HEK293 (cell line): Measurements from ENCODE around the gene EARS2.

ENCODE experiments used
- CTCF ChIA-PET: fragments of 350-600 bp; formaldehyde crosslinking; extraction: SDS; loops from one replicate; lab custom pipeline; 2021; ENCODE audit warnings: antibody characterized with exemption; lab: Yijun Ruan, JAX
- POLR2A ChIA-PET: fragments of 300-600 bp; formaldehyde crosslinking; extraction: SDS; loops from one replicate; lab custom pipeline; 2020; ENCODE audit warnings: antibody characterized with exemption, inconsistent platforms; lab: Yijun Ruan, JAX
- H3K27ac ChIP-seq: fragments of 200-500 bp; sonication (Bioruptor generic); 2 replicates; pipeline ENCODE4 v1.5.1; 2014; ENCODE audit warnings: low read depth, low read length, control low read depth, inconsistent platforms; ENCODE audit errors: extremely low read depth
- H3K36me3 ChIP-seq, 2 experiments: fragments of 200-500 bp in 1 of 2; sonication (Bioruptor generic) in 1 of 2; 1 replicate in 1 of 2; 2 replicates in 1 of 2; pipeline ENCODE4 v1.5.1; 2014 to 2017; ENCODE audit warnings: inconsistent platforms in 2 of 2, low read length in 2 of 2; ENCODE audit not compliant: control insufficient read depth in 2 of 2, insufficient read depth in 1 of 2
- H3K4me1 ChIP-seq: fragments of 200-500 bp; sonication (Bioruptor generic); 2 replicates; pipeline ENCODE4 v1.5.1; 2014; ENCODE audit warnings: mild to moderate bottlenecking, low read length, inconsistent platforms; ENCODE audit not compliant: control insufficient read depth, insufficient read depth
- H3K4me3 ChIP-seq: 2 replicates; pipeline ENCODE4 v1.5.1; 2011; ENCODE audit warnings: low read depth, mild to moderate bottlenecking, control low read depth, low read length, moderate library complexity
- H3K9me3 ChIP-seq: fragments of 200-500 bp; sonication (Bioruptor generic); 2 replicates; pipeline ENCODE4 v1.5.1; 2014; ENCODE audit warnings: low read depth, low read length, inconsistent platforms; ENCODE audit not compliant: control insufficient read depth, insufficient read depth
- BCL11B ChIP-seq: fragments of 450-650 bp; formaldehyde crosslinking; IDR thresholded peaks from 2 replicates; pipeline ENCODE4 v1.5.1; 2016; ENCODE audit warnings: low read depth, missing biosample characterization, missing genetic modification characterization
- EGR2 ChIP-seq: fragments of 450-650 bp; formaldehyde crosslinking; IDR thresholded peaks from 2 replicates; pipeline ENCODE4 v1.5.1; 2016; ENCODE audit warnings: low read depth, missing biosample characterization, missing genetic modification characterization
- GLI2 ChIP-seq: fragments of 450-650 bp; formaldehyde crosslinking; IDR thresholded peaks from 2 replicates; pipeline ENCODE4; 2017; ENCODE audit warnings: missing biosample characterization, missing genetic modification characterization, low read depth, borderline replicate concordance
- KLF1 ChIP-seq: fragments of 450-650 bp; formaldehyde crosslinking; IDR thresholded peaks from 2 replicates; pipeline ENCODE4 v1.5.1; 2016; ENCODE audit warnings: missing biosample characterization, missing genetic modification characterization
- MYNN ChIP-seq: fragments of 450-650 bp; formaldehyde crosslinking; IDR thresholded peaks from 2 replicates; pipeline ENCODE4 v1.5.1; 2016; ENCODE audit warnings: missing biosample characterization, missing genetic modification characterization, borderline replicate concordance
- RBAK ChIP-seq: fragments of 450-650 bp; formaldehyde crosslinking; IDR thresholded peaks from 2 replicates; pipeline ENCODE4 v1.5.1; 2016; ENCODE audit warnings: missing biosample characterization, missing genetic modification characterization
- SETDB1 ChIP-seq: IDR thresholded peaks from one replicate; pipeline ENCODE4 v1.6.1; 2017; ENCODE audit warnings: mild to moderate bottlenecking, low read length, moderate library complexity, mixed read lengths; ENCODE audit not compliant: insufficient read length
- ZBTB7A ChIP-seq: fragments of 450-650 bp; formaldehyde crosslinking; IDR thresholded peaks from 2 replicates; pipeline ENCODE4 v1.5.1; 2016; ENCODE audit warnings: low read depth, missing biosample characterization, missing genetic modification characterization
- ZFHX2 ChIP-seq: fragments of 450-650 bp; formaldehyde crosslinking; conservative IDR thresholded peaks from 2 replicates; pipeline ENCODE4 v1.5.1; 2016; ENCODE audit warnings: missing biosample characterization, missing genetic modification characterization
- ZFP3 ChIP-seq: fragments of 450-650 bp; formaldehyde crosslinking; IDR thresholded peaks from 2 replicates; pipeline ENCODE4 v1.5.1; 2016; ENCODE audit warnings: low read depth, missing biosample characterization, missing genetic modification characterization
- ZFP41 ChIP-seq: fragments of 450-650 bp; formaldehyde crosslinking; IDR thresholded peaks from 2 replicates; pipeline ENCODE4 v1.5.1; 2016; ENCODE audit warnings: missing biosample characterization, missing genetic modification characterization, borderline replicate concordance
- ZNF121 ChIP-seq: fragments of 450-650 bp; formaldehyde crosslinking; IDR thresholded peaks from 2 replicates; pipeline ENCODE4 v1.5.1; 2016; ENCODE audit warnings: missing biosample characterization, missing genetic modification characterization
- ZNF311 ChIP-seq: fragments of 450-650 bp; formaldehyde crosslinking; IDR thresholded peaks from 2 replicates; pipeline ENCODE4 v1.5.1; 2017; ENCODE audit warnings: missing biosample characterization, missing genetic modification characterization, borderline replicate concordance
- ZNF37A ChIP-seq: fragments of 450-650 bp; IDR thresholded peaks from 2 replicates; pipeline ENCODE4 v1.5.1; 2018; ENCODE audit warnings: missing biosample characterization, missing genetic modification characterization
- ZNF558 ChIP-seq: fragments of 450-650 bp; formaldehyde crosslinking; IDR thresholded peaks from 2 replicates; pipeline ENCODE4 v1.5.1; 2016; ENCODE audit warnings: missing biosample characterization, missing genetic modification characterization
- ZNF596 ChIP-seq: fragments of 450-650 bp; IDR thresholded peaks from 2 replicates; pipeline ENCODE4 v1.5.0; 2018; ENCODE audit warnings: missing biosample characterization, mild to moderate bottlenecking, missing genetic modification characterization, moderate library complexity
- ZNF624 ChIP-seq: fragments of 450-650 bp; formaldehyde crosslinking; IDR thresholded peaks from 2 replicates; pipeline ENCODE4 v1.5.1; 2017; ENCODE audit warnings: missing biosample characterization, missing genetic modification characterization
- ZNF776 ChIP-seq: fragments of 450-650 bp; formaldehyde crosslinking; IDR thresholded peaks from 2 replicates; pipeline ENCODE4 v1.5.0; 2017; ENCODE audit warnings: missing biosample characterization, missing genetic modification characterization, borderline replicate concordance
- TF ChIP-seq, protein P1 (sequence below): fragments of 450-650 bp; formaldehyde crosslinking; IDR thresholded peaks from 2 replicates; pipeline ENCODE4 v1.5.1; 2017; ENCODE audit warnings: missing biosample characterization, missing genetic modification characterization
- TF ChIP-seq, protein P2 (sequence below): fragments of 450-650 bp; formaldehyde crosslinking; IDR thresholded peaks from 2 replicates; pipeline ENCODE4 v1.5.1; 2016; ENCODE audit warnings: missing biosample characterization, missing genetic modification characterization

Gene EARS2

DNA sequence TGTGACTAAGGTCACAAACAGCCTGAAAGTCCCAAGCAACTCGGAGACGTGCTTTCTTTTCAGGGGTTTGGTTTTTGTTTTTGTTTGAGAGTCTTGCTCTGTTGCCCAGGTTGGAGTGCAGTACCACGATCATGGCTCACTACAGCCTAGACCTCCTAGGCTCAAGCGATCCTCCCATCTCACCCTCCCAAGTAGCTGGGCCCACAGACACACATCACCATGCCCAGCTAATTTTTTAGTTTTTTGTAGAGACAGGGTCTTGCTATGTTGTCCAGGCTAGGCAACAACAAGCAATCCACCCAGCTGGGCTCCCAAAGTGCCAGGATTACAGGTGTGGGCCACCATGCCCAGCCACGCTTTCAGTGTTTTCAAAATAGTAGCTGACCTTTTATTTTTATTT is 27.1 kb downstream of the EARS2 start:
- CTCF ChIA-PET: interaction anchor here (0.6 to 1.0 kb wide), 2 partner anchors 32 to 39 kb away, joined by 3 to 9 read pairs; no protein-coding TSS in a partner anchor
- H3K27ac ChIP-seq: no peak overlapping the region
- H3K9me3 ChIP-seq: no peaks in the 10 kb centered on the region
- peaks cover 11 to 70% of the 10 kb centered on the region in 2 experiments; a peak in 2 of 3 replicates for H3K36me3 ChIP-seq
- H3K4me1 ChIP-seq: no peaks in the 10 kb centered on the region
- TF ChIP-seq GLI2 (tag by site-specific recombination) (no peak), ZFP3 (tag by site-specific recombination) (no peak), ZNF558 (tag by site-specific recombination) (no peak), ZNF121 (tag by site-specific recombination) (peak; percentile 93), MYNN (tag by site-specific recombination) (no peak), RBAK (tag by site-specific recombination) (no peak), ZNF37A (tag by site-specific recombination) (no peak)
- TF ChIP-seq, protein P1, sequence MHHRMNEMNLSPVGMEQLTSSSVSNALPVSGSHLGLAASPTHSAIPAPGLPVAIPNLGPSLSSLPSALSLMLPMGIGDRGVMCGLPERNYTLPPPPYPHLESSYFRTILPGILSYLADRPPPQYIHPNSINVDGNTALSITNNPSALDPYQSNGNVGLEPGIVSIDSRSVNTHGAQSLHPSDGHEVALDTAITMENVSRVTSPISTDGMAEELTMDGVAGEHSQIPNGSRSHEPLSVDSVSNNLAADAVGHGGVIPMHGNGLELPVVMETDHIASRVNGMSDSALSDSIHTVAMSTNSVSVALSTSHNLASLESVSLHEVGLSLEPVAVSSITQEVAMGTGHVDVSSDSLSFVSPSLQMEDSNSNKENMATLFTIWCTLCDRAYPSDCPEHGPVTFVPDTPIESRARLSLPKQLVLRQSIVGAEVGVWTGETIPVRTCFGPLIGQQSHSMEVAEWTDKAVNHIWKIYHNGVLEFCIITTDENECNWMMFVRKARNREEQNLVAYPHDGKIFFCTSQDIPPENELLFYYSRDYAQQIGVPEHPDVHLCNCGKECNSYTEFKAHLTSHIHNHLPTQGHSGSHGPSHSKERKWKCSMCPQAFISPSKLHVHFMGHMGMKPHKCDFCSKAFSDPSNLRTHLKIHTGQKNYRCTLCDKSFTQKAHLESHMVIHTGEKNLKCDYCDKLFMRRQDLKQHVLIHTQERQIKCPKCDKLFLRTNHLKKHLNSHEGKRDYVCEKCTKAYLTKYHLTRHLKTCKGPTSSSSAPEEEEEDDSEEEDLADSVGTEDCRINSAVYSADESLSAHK (tag by site-specific recombination): no peak
- POLR2A ChIA-PET: interaction anchor here (0.6 kb wide), 1 partner anchor 83 kb away, joined by 3 read pairs; no protein-coding TSS in a partner anchor
- H3K4me3 ChIP-seq: no peak overlapping the region

DNA sequence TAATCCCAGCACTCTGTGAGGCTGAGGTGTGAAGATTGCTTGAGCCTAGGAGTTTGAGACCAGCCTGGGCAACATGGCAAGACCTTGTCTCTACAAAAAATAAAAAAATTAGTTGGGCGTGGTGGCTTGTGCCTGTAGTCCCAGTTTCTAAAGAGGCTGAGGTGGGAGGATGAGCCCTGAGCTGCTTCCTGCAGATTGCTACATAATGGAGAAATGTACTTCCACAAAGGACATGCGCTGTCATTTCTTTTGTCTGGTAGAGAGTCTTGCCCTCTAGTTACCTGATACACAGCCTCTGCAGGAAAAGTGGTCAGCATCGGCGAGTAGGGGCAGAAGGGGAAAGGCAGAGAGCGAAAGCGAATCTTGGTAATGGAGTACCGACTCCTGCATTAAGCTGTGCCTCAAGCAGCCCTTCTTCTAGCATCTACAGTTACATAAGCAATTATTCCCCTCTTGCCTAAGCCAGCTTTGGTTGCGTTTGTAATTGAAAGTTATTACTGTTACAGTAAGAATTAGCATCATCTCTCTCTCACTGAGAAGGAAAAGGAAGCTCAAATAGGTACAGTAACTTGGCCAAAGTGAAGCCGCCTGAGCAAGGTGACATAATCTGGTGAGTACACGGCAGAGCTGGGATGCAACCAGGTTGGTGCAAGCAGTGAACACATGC is 28.4 kb downstream of the EARS2 start:
- H3K9me3 ChIP-seq: no peaks in the 10 kb centered on the region
- H3K4me3 ChIP-seq: no peak overlapping the region
- TF ChIP-seq ZNF596 (tag by site-specific recombination) (no peak), SETDB1 (no peak), ZNF558 (tag by site-specific recombination) (no peak), KLF1 (tag by site-specific recombination) (no peak), ZBTB7A (tag by site-specific recombination) (no peak), ZFP41 (no peak), ZNF311 (tag by site-specific recombination) (no peak), ZFHX2 (tag by site-specific recombination) (no peak), ZNF624 (tag by site-specific recombination) (no peak), EGR2 (tag by site-specific recombination) (no peak), ZNF776 (no peak), BCL11B (tag by site-specific recombination) (no peak)
- TF ChIP-seq, protein P2, sequence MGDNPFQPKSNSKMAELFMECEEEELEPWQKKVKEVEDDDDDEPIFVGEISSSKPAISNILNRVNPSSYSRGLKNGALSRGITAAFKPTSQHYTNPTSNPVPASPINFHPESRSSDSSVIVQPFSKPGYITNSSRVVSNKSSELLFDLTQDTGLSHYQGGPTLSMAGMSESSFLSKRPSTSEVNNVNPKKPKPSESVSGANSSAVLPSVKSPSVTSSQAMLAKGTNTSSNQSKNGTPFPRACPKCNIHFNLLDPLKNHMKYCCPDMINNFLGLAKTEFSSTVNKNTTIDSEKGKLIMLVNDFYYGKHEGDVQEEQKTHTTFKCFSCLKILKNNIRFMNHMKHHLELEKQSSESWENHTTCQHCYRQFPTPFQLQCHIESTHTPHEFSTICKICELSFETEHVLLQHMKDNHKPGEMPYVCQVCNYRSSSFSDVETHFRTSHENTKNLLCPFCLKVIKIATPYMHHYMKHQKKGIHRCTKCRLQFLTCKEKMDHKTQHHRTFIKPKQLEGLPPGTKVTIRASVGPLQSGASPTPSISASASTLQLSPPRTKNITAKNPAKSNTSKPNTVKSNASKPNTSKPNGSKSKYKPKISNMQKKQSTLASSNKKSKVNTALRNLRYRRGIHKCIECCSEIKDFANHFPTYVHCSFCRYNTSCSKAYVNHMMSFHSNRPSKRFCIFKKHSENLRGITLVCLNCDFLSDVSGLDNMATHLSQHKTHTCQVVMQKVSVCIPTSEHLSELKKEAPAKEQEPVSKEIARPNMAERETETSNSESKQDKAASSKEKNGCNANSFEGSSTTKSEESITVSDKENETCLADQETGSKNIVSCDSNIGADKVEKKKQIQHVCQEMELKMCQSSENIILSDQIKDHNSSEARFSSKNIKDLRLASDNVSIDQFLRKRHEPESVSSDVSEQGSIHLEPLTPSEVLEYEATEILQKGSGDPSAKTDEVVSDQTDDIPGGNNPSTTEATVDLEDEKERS: no peak
- ChIA-PET POLR2A (no interaction called here), CTCF (interaction anchor here (0.7 to 0.9 kb wide), 2 partner anchors 68 to 71 kb away, joined by 3 to 4 read pairs; no protein-coding TSS in a partner anchor)
- H3K36me3 ChIP-seq: peaks cover 6 to 70% of the 10 kb centered on the region in 2 experiments; a peak in 2 of 3 replicates
- no peak overlapping the region for H3K27ac ChIP-seq
- H3K4me1 ChIP-seq: no peaks in the 10 kb centered on the region
